ENCODE data around the gene SMTNL2.
A peak's percentile ranks its signal among the peaks of the same experiment; 100 is the strongest.
"Not testable (repeated sequence)": the region's sequence is repeated elsewhere in the genome, so short reads cannot be mapped to it uniquely, and the experiment has no call there.

Gene SMTNL2

DNA sequence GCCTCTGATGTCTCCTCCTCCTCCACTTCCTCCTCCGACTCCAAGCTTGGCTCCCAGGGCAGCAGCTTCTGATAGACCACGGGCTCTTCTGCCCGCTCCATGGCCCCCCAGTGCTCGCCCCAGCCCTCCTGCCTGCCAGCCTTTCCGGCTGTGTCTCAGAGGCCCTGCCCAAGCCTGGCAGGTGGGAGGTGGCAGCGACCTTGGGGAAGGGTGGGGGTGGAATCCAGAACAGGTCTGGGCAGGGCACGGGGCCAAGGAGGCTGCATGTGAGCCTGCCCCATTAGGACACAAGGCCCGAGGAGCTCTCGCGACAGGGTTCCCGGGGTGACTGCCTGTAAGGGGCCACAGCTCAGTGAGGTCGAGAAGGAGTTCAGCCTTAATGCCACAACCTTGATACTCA is 23.9 kb upstream of the SMTNL2 start, which contains the start of gene GGT6:
TSS of gene GGT6 (minus strand) at position 157 of the 400 bp plus-strand sequence. CDS start at position 101, 56 bp downstream.
- DNase-seq (no peak), ATAC-seq (no peak)

DNA sequence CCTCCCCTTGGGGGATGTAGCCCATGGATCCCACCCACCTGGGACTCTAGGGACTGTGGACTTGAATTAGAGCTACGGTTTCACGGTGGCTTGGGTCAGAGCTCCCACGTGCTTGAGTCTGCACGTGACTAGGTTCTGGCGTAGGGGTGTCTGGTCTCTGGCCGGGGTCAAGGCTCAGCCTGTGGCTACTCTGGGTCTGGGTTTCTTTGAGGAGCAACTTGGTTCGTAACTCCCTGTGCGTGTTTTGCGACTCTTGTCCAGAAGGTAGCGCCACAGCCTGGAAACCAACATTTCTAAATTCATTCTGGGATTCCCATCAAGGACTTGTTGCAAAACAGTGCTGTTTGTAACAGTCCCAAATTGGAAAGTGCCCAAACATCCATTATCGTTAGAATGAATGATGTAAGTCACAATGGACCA is 23.5 kb upstream of the SMTNL2 start:
- no peak for DNase-seq
- ATAC-seq, result no peak

DNA sequence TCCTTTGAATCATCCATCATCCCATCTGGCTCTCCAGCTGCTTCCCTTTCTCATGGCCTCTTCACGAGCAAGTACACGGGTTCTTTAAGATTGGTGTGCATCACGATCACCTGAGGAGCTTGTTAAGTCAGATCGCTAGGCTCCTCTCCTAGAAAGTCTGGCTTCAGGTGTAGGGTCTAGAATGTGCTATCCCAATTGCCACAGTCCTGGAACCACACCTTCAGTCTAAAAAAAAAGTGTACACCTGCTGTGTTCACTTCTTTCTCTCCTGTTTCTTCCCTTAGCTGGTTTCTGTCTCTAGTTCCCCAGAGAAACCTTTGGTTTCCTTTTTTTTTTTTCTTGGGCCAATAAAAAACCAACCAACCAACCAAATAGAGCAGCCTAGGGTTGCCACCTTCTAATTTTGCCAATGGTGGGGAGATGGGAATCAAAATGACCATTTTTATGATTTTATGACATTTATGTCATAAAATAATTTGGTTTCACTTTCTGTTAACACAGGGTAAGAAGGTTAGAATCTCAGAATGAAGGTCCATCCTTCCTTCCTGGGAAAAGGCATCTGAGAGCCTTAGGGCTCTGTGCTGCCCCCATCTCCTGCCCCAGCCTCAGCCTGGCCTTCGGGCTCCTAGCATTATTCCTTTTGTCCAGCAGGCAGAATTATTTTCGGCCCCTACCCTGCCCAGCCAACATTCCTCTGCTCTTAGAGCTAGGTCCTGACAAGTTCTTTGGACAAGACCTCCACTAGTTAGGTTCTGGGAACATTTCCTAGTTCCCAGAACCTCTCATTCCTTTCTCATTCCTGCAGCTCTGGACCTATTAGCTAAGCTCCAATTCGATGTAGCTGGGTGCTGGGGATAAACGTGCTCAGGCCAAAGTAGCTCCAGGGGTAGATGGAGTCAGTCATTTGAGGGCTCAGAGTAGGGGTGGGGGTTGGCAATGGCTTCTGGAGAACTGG is 22.0 kb upstream of the SMTNL2 start:
- no peak for DNase-seq
- ATAC-seq, result no peak

DNA sequence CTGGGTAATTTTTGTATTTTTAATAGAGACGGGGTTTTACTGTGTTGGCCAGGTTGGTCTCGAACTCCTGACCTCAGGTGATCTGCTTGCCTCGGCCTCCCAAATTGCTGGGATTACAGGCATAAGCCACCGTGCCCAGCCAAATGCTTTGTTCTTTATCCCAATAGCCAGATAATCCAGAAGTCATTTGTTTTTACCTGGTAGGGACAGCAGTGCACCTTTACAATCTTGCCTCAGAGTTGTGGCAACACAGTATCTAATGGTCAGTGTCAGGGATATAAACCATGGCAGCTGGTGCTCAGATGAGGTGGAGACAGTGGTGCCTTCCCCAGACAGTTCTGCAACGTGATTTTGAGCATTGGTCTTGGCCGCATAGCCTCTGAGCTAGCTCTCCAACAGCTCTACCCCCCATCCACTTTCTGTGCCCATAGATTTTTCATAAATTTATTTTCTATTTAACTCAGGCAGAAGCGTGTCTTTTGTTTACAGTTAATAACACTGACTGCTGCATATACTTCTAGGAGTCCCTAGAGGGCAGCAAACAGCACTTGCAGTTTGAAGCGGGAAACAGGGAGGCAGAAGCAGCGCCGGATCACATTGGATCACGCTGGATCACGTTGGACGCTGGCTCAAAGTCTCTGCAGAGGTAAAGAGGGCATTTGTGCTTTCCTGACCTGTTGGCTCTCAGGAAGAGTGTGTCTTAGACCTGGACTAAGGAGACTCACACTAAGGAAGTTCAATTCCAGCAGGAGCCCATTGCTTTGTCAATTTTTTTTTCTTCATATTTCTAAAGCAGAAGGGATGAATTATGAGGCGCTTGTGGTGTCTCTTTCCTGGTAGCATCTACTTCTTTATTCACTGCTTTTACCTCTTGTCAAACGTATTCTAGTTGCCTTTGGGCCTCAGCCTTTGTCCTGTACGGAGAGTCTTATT is 18.9 kb upstream of the SMTNL2 start:
- peak; percentile 70 for ATAC-seq
- DNase-seq, result peak; percentile 61

DNA sequence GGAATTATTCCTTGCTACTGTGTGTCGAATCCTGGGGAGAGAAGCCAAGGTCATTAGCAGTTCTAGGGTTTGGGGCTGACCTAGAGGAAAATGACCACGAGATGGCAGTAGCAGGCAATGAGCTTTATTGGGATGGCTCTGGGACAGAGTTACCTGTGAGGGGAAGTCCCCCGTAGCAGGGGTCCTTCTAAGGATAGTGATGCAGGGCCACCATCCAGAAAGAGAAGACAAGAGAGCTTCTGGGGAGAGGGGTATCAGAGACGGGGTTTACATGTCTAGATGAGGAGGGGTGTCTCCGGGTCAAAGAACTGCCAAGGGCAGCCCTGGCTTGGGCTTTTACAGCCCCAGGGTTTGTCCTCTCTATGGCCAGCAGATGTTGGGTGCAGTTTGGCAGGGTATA is 17.5 kb upstream of the SMTNL2 start:
- peak; percentile 57 for ATAC-seq
- peak; percentile 68 for DNase-seq

DNA sequence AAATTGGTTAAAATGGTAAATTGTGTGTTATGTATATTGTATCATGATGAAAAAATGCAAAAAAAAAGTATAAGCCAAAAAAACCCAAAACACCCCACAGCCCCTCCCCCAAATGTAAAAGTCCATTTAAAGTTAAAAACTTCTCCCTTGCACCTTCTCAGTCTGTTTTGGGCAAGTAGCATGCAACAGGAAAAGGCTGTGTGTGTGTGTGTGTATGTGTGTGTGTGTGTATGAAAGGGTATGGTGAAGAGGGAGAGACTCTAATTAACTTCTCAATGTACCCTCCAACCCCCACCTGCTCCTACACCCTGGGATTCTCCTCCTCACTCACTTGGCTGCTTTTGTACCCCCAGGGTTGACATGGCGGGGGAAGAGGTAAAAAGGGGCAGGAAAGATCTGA is 14.7 kb upstream of the SMTNL2 start:
- no peak for DNase-seq
- ATAC-seq, result no peak

DNA sequence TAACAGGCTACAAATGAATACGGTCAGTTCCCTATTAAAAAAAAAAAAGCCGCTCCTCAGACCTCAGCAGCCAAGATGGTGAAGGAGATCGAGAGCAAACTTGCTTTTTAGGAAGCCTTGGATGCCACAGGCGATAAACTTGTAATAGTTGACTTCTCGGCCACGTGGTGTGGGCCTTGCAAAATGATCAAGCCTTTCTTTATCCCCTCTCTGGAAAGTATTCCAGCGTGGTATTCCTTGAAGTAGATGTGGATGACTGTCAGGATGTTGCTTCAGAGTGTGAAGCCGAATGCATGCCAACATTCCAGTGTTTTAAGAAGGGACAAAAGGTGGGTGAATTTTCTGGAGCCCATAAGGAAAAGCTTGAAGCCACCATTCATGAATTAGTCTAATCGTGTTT is 12.2 kb upstream of the SMTNL2 start:
- ATAC-seq (no peak), DNase-seq (no peak)

DNA sequence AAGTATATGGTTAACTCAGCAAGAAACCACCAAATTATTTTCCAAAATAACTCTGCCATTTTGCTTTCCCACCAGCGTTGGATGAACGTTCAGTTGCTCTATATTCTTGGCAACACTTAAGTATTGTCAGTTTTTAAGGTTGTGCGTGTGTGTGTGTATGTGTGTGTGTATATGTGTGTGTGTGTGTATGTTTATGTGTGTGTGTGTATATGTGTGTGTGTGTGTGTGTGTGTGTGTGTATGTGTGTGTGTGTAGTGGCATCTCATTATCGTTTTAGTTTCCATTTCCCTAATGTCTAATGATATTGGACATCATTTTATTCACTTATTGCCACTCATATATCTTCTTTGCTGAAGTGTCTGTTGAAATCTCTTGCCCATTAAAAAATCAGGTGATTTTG is 11.2 kb upstream of the SMTNL2 start:
- DNase-seq, result no peak

DNA sequence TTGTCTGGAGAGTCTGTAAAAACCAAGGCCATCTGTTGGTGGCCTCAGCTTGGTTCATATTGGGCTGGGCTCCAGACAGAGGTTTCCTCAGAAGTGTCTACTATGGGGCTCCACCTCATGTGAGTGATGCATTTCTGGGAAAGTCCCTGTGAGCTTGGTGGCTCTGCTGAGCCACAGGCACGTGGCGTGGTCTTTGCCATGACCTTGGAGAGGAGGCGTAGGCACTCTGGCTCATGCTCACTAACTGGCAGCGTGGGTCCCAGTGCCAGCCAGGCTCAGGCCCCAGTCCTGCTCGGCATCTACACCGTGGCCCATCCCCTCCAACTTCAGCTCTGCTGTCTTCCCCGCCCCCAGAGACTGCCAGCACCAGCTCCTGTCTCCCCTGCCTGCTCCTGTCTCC is 10.7 kb upstream of the SMTNL2 start:
- peak; percentile 74 for DNase-seq
- peak; percentile 97 for ATAC-seq

More for the DNA sequence above, 11.2 kb upstream of the SMTNL2 start:
- ATAC-seq, result no peak

DNA sequence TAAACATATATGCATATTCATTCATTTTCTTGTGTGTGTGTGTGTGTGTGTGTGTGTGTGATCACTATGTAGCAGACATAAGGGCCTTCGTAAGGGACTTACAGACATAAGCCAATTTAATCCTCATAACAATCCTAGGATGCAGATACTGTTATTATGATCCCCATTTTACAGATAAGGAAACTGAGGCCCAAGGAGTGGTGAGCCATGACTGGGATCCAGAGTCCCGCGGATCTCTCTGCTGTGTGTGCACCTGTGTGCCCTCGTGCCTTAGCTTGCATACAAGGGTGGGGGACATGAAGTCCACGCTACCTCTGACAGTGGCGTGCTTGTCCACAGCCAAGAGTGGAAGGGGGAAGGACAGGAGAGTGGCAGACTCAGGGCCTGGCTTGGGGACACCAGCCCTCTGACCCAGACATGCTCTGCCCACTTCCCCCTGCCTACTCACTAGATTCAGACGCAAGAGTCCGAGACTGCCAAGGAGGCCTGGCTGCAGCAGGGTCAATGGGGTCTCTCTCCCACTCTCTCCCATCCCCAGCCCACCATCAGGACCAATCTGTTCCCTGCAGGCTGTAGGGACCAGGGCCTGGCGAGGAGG is 9.8 kb upstream of the SMTNL2 start:
- DNase-seq, result no peak
- no peak for ATAC-seq

DNA sequence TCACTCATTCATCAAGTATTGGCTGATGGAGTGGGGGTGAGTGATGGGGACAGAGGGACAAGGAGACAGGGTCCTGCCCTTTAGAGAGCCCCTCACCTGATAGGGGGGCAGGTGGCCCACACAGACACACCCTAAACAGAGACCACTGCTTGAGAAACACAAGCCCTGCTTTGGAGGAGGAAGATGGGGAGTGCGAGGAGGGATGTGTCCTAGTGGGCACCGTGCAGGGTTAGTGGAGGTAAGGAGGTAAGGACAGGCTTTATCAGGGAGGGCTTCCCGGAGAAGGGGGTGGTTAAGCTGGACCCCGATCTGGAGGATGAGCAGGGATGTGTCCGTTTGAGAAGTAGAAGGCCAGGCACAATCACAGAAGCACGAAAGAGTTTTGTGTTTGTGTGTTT is 8.2 kb upstream of the SMTNL2 start:
- ATAC-seq, result no peak
- no peak for DNase-seq

DNA sequence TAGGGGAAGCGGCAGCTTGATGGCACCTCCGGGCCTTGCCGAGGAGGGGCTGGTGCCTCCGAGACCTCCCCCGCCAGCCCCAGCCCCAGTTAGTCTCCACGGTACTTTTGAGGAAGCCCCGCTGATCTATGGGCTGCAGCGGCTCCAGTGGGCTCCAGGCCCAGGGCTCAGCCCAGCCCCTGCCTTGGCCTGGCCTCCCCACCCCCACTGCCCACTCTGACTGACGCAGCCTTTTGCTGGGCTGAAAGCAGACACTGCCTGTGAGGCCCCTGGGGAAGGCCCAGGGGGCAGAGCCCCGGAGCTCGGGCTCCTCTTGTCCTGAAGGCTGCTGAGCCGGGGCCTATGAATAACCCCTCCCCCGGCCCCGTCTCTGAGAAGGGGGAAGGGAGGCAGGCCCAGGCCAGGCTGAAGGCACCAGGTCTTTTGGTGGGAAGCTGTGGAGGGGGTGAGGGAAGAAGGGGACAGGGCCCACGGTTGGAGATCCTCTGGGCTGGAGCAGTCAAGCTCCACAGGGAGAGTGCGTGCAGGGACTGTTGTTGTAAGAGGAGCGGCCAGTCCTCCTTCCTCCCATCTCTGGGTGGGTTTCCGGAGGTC is 7.5 kb upstream of the SMTNL2 start:
- no peak for DNase-seq
- ATAC-seq, result no peak

DNA sequence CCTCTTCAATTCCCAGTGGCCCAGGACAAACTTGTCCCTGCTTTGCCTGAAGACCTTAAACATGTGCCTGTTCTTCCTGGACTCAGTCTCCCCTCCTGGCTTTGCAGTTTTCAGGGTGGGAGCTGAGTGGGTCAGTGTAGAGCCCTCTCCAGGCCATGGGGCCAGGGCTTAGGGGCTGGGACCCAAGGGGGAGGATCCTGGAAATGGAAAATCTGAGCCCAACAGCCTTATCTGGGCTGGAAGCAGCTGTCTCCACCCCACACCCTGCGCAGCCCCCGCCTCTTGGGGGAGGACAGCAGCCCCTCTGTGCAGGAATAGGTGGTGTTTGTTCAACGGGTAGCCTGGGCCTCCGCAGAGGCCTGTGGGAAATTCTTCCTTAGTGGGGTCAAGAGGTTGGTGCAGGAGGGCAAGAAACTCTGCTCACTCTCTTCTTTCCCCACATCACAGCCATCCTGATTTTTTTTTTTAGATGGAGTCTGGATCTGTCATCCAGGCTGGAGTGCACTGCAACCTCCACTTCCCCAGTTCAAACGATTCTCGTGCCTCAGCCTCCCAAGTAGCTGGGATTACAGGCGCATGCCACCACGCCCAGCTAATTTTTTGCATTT is 6.8 kb upstream of the SMTNL2 start:
- DNase-seq (no peak), ATAC-seq (no peak)

DNA sequence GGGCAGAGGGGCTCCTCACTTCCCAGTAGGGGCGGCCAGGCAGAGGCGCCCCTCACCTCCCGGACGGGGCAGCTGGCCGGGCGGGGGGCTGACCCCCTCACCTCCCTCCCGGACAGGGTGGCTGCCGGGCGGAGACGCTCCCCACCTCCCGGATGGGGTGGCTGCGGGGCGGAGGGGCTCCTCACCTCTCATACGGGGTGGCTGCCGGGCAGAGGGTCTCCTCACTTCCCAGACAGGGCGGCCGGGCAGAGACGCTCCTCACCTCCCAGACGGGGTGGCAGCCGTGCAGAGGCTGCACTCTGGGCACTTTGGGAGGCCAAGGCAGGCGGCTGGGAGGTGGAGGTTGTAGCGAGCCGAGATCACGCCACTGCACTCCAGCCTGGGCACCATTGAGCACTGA is 6.0 kb upstream of the SMTNL2 start:
- not testable (repeated sequence) for ATAC-seq, DNase-seq

DNA sequence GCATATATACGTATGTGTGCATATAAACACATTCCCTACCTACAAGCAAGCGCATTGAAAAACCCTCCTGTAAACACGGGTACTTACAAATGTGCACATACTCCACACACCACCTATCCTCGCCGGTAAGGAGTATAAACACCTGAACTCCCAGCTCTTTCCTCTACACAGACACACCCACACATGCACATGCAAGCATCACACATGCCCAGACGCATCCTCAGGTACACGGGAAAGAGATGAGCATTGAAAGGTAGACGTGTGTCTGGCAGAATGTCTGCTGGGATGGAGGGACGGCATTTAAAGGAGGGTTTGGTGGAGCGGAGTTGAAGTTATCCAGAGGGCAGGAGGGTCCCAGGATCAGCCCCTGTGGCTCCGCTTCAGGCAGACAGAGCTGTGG is 4.7 kb upstream of the SMTNL2 start:
- DNase-seq, result no peak
- no peak for ATAC-seq

DNA sequence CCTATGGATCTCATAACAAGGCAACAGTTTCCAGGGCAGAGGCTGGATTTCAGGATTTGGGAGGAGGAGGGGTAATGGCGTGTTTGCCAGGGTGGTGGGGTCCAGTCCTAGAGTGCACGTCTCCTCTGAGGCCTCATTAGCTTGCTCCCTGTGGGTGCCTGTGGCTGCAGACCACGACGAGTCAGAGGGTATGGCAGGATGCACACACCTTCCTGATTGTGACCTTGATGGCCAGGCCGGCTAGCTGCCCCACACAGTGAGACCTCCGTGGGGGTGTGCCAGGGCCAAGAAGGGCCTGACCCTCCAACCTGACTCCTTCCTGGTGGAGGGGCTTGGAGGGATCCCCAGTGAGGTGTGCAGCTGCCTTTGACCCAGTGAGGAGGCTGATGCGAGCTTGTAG is 4.0 kb upstream of the SMTNL2 start:
- ATAC-seq (no peak), DNase-seq (no peak)

DNA sequence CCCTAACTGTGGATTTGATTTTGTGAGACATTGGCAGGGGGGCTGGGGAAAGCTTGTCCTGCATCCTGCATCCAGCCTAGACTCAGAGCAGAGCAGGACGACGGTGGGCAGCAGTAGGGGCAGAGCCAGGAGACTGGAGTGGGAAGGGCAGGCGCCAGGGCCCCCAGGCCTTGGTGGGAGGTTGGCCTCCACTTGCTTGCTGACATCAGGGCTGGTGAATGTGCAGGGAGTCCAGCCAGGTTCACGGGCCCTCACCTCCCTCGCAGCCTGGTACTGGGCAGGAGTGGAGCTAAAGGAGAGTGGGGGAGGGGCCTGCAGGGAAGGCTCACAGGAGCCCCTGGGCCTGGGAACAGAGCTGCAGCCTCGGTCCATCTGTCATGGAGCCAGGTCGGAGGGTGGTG is 2.2 kb upstream of the SMTNL2 start:
- ATAC-seq, result no peak
- DNase-seq, result no peak

DNA sequence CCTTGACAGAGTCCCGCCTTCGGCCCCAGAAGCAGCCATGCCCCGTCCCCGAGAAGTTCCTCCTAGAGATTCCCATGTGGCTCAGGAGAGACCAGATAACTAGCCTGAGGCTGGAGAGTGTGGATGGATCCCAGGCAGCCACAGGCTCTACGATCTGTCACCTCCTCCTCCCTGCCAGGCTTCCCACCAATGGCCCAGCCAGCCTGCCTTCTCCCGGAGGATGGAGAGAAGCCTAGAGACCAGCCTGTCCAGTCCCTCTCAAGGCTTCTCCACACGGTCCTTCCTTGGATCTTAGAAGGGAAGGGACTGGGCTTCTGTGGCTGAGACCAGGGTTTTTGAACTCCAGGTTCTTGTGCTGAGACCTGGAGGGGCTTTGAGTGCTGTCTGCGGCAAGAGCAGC is 1.6 kb upstream of the SMTNL2 start:
- ATAC-seq (no peak), DNase-seq (no peak)

DNA sequence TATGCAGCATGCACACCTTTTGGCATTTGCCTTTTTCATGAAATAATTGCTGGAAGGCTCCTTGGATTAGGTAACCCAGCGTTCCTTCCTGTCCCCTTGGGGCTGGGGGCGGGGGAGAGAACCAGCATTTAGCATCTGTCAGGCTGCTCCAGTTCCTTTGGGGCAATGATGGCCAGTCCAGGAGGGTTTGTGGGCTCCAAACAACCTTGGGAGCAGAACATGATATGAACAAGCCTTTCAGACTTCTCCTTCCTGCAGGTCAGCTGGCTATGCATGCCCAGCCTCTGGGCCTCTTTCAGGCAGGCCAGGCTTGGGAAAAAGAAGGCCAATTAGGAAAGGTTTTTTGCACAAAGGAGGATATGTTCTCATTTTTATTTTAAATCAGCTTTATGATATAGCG is 1.1 kb upstream of the SMTNL2 start:
- ATAC-seq (no peak), DNase-seq (no peak)

DNA sequence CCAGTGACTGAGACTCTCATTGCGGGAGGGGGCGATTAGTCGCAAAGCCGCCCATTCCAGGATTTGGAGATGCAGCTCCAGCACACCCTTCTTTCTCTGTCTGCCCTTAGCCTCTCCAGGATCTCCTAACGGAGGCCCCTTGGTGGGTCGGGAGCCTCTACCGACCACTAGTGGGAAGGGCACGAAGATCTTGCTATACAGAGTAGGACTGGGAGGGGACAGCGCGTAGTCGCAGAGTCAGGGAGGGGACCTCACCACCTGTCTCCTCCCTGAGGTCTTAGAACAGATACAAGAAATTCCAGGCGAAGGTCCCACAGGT is 588 bp upstream of the SMTNL2 start:
- ATAC-seq (peak; percentile 33), DNase-seq (no peak)

DNA sequence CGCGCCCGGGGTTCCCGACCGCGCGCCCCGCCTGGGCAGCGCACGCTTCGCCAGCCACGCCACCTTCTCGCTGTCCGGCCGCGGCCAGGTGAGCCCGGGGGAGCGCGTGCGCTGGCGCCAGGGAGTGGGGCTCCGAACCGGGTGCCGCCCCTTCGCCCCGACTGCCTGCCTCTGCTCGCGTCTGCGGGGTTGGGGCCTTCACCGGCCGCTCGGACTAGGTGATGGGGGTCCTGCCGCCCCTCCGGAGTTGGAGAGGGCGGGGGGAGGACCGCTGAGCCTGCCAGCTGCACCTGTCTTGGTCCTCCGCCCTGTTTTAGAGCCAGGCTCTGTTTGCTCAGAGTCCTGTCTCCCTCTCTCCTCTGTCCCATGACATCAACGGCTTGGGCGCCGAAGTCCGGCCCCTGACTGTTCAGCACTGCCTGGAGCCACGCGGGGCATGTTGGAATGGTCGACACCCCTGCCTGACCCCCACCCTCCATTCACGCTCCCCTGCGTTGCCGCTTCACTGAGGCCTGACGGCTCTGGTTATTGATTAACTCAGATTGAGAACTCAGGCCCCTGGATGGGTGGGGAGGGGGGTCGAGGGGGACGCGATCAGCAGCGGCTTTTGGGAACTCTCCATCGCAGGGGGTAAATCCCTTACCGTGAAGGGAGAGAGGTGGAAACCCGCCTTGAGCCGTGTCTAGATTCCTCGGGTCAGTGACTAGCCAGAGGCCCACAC is 748 bp downstream of the SMTNL2 start:
- ATAC-seq, result no peak
- no peak for DNase-seq

Measured in stimulated activated naive CD8-positive, alpha-beta T cell treated with anti-CD3 and anti-CD28 coated beads, Interleukin-15, Interleukin-2, amounts not matched to agents 100 U/mL and 50 U/mL, for 24 hours (primary cell).